WTC11 (cell line): ENCODE measurements around the gene GJA3. TPM values are rescaled to one million over a fixed set of nuclear protein-coding genes. Genes with fewer than 3 reads are reported as not detected.

ENCODE experiments used
- ATAC-seq: fragments of 200-7000 bp; cut with Tn5 transposase; 2 replicates; pipeline ENCODE4 v1.10.0; 2021; ENCODE audit warnings: mild to moderate bottlenecking, moderate library complexity
- CTCF ChIA-PET: fragments of 300-600 bp; sonication (Branson Sonifier 250); formaldehyde crosslinking; loops from one replicate; lab custom pipeline; 2021; ENCODE audit warnings: antibody characterized with exemption; lab: Charles Lee
- POLR2A ChIA-PET: fragments of 350-600 bp; sonication (Branson Sonifier 250); formaldehyde crosslinking; loops from one replicate; lab custom pipeline; 2021; ENCODE audit warnings: antibody characterized with exemption; lab: Charles Lee
- DNase-seq: peaks from one replicate; pipeline ENCODE4 v3.0.0; 2021; ENCODE audit warnings: low spot score
- H3K27ac Mint-ChIP-seq: 2 replicates; pipeline ENCODE4 v1.8.0; 2021; ENCODE audit warnings: mixed read lengths
- H3K27me3 Mint-ChIP-seq: 2 replicates; pipeline ENCODE4 v1.8.0; 2021; ENCODE audit warnings: low read depth, mild to moderate bottlenecking, moderate library complexity, mixed read lengths
- H3K36me3 Mint-ChIP-seq: 2 replicates; pipeline ENCODE4 v1.8.0; 2021; ENCODE audit warnings: mixed read lengths
- H3K4me1 Mint-ChIP-seq: 2 replicates; pipeline ENCODE4 v1.8.0; 2022; ENCODE audit warnings: mixed read lengths
- H3K4me3 Mint-ChIP-seq: 2 replicates; pipeline ENCODE4 v1.8.0; 2021; ENCODE audit warnings: mild to moderate bottlenecking, moderate library complexity, mixed read lengths
- H3K9me3 Mint-ChIP-seq: 2 replicates; pipeline ENCODE4 v1.8.0; 2021; ENCODE audit warnings: mixed read lengths
- CREM ChIP-seq: sonication (generic); formaldehyde crosslinking; IDR thresholded peaks from 2 replicates; pipeline ENCODE4 v1.8.1; 2022; ENCODE audit warnings: mild to moderate bottlenecking, missing genetic modification reagents, moderate library complexity
- FOXK1 ChIP-seq: sonication (generic); formaldehyde crosslinking; IDR thresholded peaks from 2 replicates; pipeline ENCODE4 v1.8.0; 2022; ENCODE audit warnings: mild to moderate bottlenecking, moderate library complexity, missing genetic modification reagents
- GABPB1 ChIP-seq: sonication (generic); formaldehyde crosslinking; IDR thresholded peaks from 2 replicates; pipeline ENCODE4 v1.8.1; 2023; ENCODE audit warnings: mild to moderate bottlenecking, missing genetic modification reagents
- MYBL2 ChIP-seq: sonication (generic); formaldehyde crosslinking; IDR thresholded peaks from 2 replicates; pipeline ENCODE4 v1.8.1; 2023; ENCODE audit warnings: mild to moderate bottlenecking, moderate library complexity, missing genetic modification reagents
- NFE2L1 ChIP-seq: sonication (generic); formaldehyde crosslinking; IDR thresholded peaks from 2 replicates; pipeline ENCODE4 v1.8.1; 2023; ENCODE audit warnings: missing genetic modification reagents
- NR3C1 ChIP-seq: sonication (generic); formaldehyde crosslinking; conservative IDR thresholded peaks from 2 replicates; pipeline ENCODE4 v1.8.1; 2023; ENCODE audit warnings: low read depth, mild to moderate bottlenecking, missing genetic modification reagents
- SP1 ChIP-seq: sonication (generic); formaldehyde crosslinking; conservative IDR thresholded peaks from 2 replicates; pipeline ENCODE4 v1.8.1; 2022; ENCODE audit warnings: missing genetic modification reagents
- TEAD1 ChIP-seq: sonication (generic); formaldehyde crosslinking; IDR thresholded peaks from 2 replicates; pipeline ENCODE4 v1.8.0; 2022; ENCODE audit warnings: mild to moderate bottlenecking, missing genetic modification reagents
- TP53 ChIP-seq: sonication (generic); formaldehyde crosslinking; IDR thresholded peaks from 2 replicates; pipeline ENCODE4 v1.8.1; 2023; ENCODE audit warnings: mild to moderate bottlenecking, missing genetic modification reagents
- ZBTB21 ChIP-seq: sonication (generic); formaldehyde crosslinking; IDR thresholded peaks from 2 replicates; pipeline ENCODE4 v1.8.1; 2023; ENCODE audit warnings: mild to moderate bottlenecking, missing genetic modification reagents, borderline replicate concordance
- ZNF138 ChIP-seq: sonication (generic); formaldehyde crosslinking; conservative IDR thresholded peaks from 2 replicates; pipeline ENCODE4 v1.8.1; 2022; ENCODE audit warnings: mild to moderate bottlenecking, moderate library complexity, missing genetic modification reagents
- total RNA-seq: library from RNA; stranded (reverse); gene quantifications from 3 replicates; pipeline ENCODE4 v1.2.3, GENCODE V29; 2021
- TF ChIP-seq, protein P1 (sequence below): sonication (generic); formaldehyde crosslinking; IDR thresholded peaks from 2 replicates; pipeline ENCODE4 v1.8.1; 2022; ENCODE audit warnings: low read depth, mild to moderate bottlenecking, moderate library complexity, missing genetic modification reagents, borderline replicate concordance
- TF ChIP-seq, protein P2 (sequence below): sonication (generic); formaldehyde crosslinking; IDR thresholded peaks from 2 replicates; pipeline ENCODE4 v1.8.1; 2022; ENCODE audit warnings: mild to moderate bottlenecking, missing genetic modification reagents, moderate library complexity, borderline replicate concordance
- TF ChIP-seq, protein P3 (sequence below): sonication (generic); formaldehyde crosslinking; IDR thresholded peaks from 2 replicates; pipeline ENCODE4 v1.8.0; 2022; ENCODE audit warnings: mild to moderate bottlenecking, missing genetic modification reagents
- TF ChIP-seq, protein P4 (sequence below): sonication (generic); formaldehyde crosslinking; IDR thresholded peaks from 2 replicates; pipeline ENCODE4 v1.8.1; 2022; ENCODE audit warnings: low read depth, missing genetic modification reagents, borderline replicate concordance
- TF ChIP-seq, protein P5 (sequence below): sonication (generic); formaldehyde crosslinking; conservative IDR thresholded peaks from 2 replicates; pipeline ENCODE4 v1.8.1; 2022; ENCODE audit warnings: mild to moderate bottlenecking, missing genetic modification reagents
- TF ChIP-seq, protein P6 (sequence below): fragments of 250-450 bp; sonication (Bioruptor Pico); IDR thresholded peaks from 2 replicates; pipeline ENCODE4 v1.9.0; 2021; ENCODE audit warnings: mild to moderate bottlenecking
- TF ChIP-seq, protein P7 (sequence below): fragments of 250-450 bp; sonication (Bioruptor Pico); IDR thresholded peaks from 2 replicates; pipeline ENCODE4 v1.9.0; 2021; ENCODE audit warnings: mild to moderate bottlenecking
- TF ChIP-seq, protein P8 (sequence below): fragments of 250-450 bp; sonication (Bioruptor Pico); IDR thresholded peaks from 2 replicates; pipeline ENCODE4 v1.9.0; 2021; ENCODE audit warnings: mild to moderate bottlenecking, borderline replicate concordance

Gene GJA3
- total RNA-seq, 1 experiment from 2014 or later, result 0.48 TPM

DNA sequence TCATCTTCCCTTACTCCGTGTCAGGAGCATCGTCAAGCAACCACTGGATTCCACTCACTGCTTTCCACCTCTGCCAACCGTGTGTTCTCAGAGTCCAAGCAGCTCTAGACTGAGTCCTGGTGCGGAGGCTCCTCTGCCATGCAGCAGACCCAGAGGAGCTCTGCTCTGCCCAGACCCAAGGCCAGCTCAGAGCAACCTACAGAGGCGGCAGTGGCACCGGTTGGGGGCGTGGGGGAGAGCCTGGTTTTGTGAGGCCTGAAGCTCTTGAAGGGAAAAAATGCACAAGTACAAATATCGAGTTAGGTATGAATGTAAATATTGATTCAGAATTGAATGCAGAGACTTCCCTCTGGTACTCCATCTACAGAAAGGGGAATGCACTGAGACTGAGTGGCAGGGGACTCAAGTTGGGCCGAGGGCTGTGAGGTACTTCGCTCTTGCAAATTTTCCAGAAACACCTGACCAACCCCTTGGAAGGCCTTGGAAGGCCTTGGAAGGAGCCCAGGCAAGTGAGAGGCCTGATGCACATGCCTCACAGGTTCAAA lies 46.7 kb downstream of the GJA3 start:
- ChIA-PET POLR2A (no interaction called here), CTCF (interaction anchor here (0.6 to 1.3 kb wide), 2 partner anchors 14 to 83 kb away, joined by 4 to 6 read pairs; no protein-coding TSS in a partner anchor)
- Mint-ChIP-seq H3K27me3 (peaks cover 4% of the 10 kb centered on the region; the same call in 1 of the 2 replicates), H3K4me3 (no peak overlapping the region), H3K4me1 (peaks cover 2% of the 10 kb centered on the region), H3K36me3 (no peaks in the 10 kb centered on the region), H3K27ac (no peak overlapping the region), H3K9me3 (no peaks in the 10 kb centered on the region)
- 0 out of 2 replicates have a peak, but pooled peaks have one; percentile 19 for ATAC-seq
- TF ChIP-seq GABPB1 (CRISPR knock-in tag), result no peak
- TF ChIP-seq, protein P1, sequence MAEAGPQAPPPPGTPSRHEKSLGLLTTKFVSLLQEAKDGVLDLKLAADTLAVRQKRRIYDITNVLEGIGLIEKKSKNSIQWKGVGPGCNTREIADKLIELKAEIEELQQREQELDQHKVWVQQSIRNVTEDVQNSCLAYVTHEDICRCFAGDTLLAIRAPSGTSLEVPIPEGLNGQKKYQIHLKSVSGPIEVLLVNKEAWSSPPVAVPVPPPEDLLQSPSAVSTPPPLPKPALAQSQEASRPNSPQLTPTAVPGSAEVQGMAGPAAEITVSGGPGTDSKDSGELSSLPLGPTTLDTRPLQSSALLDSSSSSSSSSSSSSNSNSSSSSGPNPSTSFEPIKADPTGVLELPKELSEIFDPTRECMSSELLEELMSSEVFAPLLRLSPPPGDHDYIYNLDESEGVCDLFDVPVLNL (CRISPR knock-in tag), result no peak
- TF ChIP-seq SP1 (CRISPR knock-in tag), result no peak
- TF ChIP-seq ZNF138, result no peak
- TF ChIP-seq ZBTB21, result no peak
- TF ChIP-seq, protein P2, sequence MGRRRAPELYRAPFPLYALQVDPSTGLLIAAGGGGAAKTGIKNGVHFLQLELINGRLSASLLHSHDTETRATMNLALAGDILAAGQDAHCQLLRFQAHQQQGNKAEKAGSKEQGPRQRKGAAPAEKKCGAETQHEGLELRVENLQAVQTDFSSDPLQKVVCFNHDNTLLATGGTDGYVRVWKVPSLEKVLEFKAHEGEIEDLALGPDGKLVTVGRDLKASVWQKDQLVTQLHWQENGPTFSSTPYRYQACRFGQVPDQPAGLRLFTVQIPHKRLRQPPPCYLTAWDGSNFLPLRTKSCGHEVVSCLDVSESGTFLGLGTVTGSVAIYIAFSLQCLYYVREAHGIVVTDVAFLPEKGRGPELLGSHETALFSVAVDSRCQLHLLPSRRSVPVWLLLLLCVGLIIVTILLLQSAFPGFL (CRISPR knock-in tag), result no peak
- TF ChIP-seq, protein P3, sequence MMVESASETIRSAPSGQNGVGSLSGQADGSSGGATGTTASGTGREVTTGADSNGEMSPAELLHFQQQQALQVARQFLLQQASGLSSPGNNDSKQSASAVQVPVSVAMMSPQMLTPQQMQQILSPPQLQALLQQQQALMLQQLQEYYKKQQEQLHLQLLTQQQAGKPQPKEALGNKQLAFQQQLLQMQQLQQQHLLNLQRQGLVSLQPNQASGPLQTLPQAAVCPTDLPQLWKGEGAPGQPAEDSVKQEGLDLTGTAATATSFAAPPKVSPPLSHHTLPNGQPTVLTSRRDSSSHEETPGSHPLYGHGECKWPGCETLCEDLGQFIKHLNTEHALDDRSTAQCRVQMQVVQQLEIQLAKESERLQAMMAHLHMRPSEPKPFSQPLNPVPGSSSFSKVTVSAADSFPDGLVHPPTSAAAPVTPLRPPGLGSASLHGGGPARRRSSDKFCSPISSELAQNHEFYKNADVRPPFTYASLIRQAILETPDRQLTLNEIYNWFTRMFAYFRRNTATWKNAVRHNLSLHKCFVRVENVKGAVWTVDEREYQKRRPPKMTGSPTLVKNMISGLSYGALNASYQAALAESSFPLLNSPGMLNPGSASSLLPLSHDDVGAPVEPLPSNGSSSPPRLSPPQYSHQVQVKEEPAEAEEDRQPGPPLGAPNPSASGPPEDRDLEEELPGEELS (CRISPR knock-in tag), result no peak
- no peak for TF ChIP-seq TP53 (CRISPR knock-in tag)
- TF ChIP-seq, protein P4, sequence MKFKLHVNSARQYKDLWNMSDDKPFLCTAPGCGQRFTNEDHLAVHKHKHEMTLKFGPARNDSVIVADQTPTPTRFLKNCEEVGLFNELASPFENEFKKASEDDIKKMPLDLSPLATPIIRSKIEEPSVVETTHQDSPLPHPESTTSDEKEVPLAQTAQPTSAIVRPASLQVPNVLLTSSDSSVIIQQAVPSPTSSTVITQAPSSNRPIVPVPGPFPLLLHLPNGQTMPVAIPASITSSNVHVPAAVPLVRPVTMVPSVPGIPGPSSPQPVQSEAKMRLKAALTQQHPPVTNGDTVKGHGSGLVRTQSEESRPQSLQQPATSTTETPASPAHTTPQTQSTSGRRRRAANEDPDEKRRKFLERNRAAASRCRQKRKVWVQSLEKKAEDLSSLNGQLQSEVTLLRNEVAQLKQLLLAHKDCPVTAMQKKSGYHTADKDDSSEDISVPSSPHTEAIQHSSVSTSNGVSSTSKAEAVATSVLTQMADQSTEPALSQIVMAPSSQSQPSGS (CRISPR knock-in tag), result no peak
- no peak for DNase-seq

DNA sequence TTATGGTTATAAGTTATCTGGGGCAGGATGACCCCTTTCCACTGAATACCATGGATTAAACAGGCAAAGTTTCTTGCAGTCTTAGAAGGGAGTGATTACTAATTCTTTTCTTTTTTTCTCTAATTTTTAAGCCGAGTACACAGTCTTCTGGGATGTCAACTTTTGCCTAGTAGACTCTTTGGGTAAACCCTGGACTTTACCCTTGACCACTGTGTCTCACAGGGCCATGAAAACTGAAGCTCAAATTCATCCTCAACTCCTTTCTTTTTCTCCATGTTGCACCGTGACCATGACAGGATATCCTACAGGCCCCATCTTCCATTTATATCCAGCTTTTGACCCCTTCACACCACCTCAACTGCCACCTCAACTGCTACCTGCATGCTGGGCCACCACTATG lies 51.8 kb downstream of the GJA3 start:
- ATAC-seq (no peak), DNase-seq (no peak)
- no peak overlapping the region for H3K4me3 Mint-ChIP-seq
- peaks cover 14% of the 10 kb centered on the region for H3K4me1 Mint-ChIP-seq
- peaks cover 2% of the 10 kb centered on the region; the same call in 1 of the 2 replicates for H3K27me3 Mint-ChIP-seq
- POLR2A ChIA-PET, result interaction anchor here (0.6 kb wide), 1 partner anchor 222 kb away, joined by 3 read pairs; no protein-coding TSS in a partner anchor
- no peak overlapping the region for H3K27ac Mint-ChIP-seq
- CTCF ChIA-PET, result interaction anchor here (4.0 kb wide), 1 partner anchor 19 kb away, joined by 12 read pairs; no protein-coding TSS in a partner anchor
- H3K9me3 Mint-ChIP-seq, result no peaks in the 10 kb centered on the region
- H3K36me3 Mint-ChIP-seq, result no peaks in the 10 kb centered on the region
- TF ChIP-seq, protein P5, sequence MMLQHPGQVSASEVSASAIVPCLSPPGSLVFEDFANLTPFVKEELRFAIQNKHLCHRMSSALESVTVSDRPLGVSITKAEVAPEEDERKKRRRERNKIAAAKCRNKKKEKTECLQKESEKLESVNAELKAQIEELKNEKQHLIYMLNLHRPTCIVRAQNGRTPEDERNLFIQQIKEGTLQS, result no peak
- TF ChIP-seq, protein P6, sequence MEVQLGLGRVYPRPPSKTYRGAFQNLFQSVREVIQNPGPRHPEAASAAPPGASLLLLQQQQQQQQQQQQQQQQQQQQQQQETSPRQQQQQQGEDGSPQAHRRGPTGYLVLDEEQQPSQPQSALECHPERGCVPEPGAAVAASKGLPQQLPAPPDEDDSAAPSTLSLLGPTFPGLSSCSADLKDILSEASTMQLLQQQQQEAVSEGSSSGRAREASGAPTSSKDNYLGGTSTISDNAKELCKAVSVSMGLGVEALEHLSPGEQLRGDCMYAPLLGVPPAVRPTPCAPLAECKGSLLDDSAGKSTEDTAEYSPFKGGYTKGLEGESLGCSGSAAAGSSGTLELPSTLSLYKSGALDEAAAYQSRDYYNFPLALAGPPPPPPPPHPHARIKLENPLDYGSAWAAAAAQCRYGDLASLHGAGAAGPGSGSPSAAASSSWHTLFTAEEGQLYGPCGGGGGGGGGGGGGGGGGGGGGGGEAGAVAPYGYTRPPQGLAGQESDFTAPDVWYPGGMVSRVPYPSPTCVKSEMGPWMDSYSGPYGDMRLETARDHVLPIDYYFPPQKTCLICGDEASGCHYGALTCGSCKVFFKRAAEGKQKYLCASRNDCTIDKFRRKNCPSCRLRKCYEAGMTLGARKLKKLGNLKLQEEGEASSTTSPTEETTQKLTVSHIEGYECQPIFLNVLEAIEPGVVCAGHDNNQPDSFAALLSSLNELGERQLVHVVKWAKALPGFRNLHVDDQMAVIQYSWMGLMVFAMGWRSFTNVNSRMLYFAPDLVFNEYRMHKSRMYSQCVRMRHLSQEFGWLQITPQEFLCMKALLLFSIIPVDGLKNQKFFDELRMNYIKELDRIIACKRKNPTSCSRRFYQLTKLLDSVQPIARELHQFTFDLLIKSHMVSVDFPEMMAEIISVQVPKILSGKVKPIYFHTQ (CRISPR knock-in tag), result no peak
- TF ChIP-seq NR3C1 (CRISPR knock-in tag) (no peak), ZBTB21 (no peak), NFE2L1 (CRISPR knock-in tag) (no peak), CREM (CRISPR knock-in tag) (no peak), FOXK1 (no peak), ZNF138 (no peak), TEAD1 (CRISPR knock-in tag) (no peak), MYBL2 (CRISPR knock-in tag) (no peak)
- TF ChIP-seq, protein P7, sequence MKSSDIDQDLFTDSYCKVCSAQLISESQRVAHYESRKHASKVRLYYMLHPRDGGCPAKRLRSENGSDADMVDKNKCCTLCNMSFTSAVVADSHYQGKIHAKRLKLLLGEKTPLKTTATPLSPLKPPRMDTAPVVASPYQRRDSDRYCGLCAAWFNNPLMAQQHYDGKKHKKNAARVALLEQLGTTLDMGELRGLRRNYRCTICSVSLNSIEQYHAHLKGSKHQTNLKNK (CRISPR knock-in tag), result no peak
- TF ChIP-seq, protein P8, sequence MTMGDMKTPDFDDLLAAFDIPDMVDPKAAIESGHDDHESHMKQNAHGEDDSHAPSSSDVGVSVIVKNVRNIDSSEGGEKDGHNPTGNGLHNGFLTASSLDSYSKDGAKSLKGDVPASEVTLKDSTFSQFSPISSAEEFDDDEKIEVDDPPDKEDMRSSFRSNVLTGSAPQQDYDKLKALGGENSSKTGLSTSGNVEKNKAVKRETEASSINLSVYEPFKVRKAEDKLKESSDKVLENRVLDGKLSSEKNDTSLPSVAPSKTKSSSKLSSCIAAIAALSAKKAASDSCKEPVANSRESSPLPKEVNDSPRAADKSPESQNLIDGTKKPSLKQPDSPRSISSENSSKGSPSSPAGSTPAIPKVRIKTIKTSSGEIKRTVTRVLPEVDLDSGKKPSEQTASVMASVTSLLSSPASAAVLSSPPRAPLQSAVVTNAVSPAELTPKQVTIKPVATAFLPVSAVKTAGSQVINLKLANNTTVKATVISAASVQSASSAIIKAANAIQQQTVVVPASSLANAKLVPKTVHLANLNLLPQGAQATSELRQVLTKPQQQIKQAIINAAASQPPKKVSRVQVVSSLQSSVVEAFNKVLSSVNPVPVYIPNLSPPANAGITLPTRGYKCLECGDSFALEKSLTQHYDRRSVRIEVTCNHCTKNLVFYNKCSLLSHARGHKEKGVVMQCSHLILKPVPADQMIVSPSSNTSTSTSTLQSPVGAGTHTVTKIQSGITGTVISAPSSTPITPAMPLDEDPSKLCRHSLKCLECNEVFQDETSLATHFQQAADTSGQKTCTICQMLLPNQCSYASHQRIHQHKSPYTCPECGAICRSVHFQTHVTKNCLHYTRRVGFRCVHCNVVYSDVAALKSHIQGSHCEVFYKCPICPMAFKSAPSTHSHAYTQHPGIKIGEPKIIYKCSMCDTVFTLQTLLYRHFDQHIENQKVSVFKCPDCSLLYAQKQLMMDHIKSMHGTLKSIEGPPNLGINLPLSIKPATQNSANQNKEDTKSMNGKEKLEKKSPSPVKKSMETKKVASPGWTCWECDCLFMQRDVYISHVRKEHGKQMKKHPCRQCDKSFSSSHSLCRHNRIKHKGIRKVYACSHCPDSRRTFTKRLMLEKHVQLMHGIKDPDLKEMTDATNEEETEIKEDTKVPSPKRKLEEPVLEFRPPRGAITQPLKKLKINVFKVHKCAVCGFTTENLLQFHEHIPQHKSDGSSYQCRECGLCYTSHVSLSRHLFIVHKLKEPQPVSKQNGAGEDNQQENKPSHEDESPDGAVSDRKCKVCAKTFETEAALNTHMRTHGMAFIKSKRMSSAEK (CRISPR knock-in tag), result no peak
